H9 (cell line): Measurements from ENCODE around the gene TRAF3IP1. TPM values are rescaled to one million over a fixed set of nuclear protein-coding genes. Genes with fewer than 3 reads are reported as not detected.

ENCODE experiments used
- DNase-seq: peaks from one replicate; pipeline ENCODE4 v3.0.0-alpha.2; 2017
- H2AFZ ChIP-seq: one replicate; pipeline ENCODE4 v1.6.1; 2013; ENCODE audit warnings: mild to moderate bottlenecking, low read length, control low read depth, moderate library complexity
- H2AK5ac ChIP-seq: 2 replicates; pipeline ENCODE4 v1.6.1; 2013; ENCODE audit warnings: low read length, control low read depth, mixed read lengths; ENCODE audit not compliant: insufficient read length
- H2BK120ac ChIP-seq: one replicate; pipeline ENCODE4 v1.6.1; 2013; ENCODE audit warnings: low read depth, mild to moderate bottlenecking, low read length, control low read depth, inconsistent platforms; ENCODE audit not compliant: poor library complexity, severe bottlenecking
- H2BK12ac ChIP-seq: 2 replicates; pipeline ENCODE4 v1.6.1; 2013; ENCODE audit warnings: low read length, control low read depth, mixed read lengths, low read depth; ENCODE audit not compliant: insufficient read length
- H2BK15ac ChIP-seq: 2 replicates; pipeline ENCODE4 v1.6.1; 2013; ENCODE audit warnings: low read depth, low read length, control low read depth
- H2BK20ac ChIP-seq: one replicate; pipeline ENCODE4 v1.6.1; 2013; ENCODE audit warnings: low read depth, mild to moderate bottlenecking, low read length, control low read depth, inconsistent platforms; ENCODE audit not compliant: poor library complexity, severe bottlenecking
- H2BK5ac ChIP-seq: 2 replicates; pipeline ENCODE4 v1.6.1; 2013; ENCODE audit warnings: low read length, control low read depth, mixed read lengths; ENCODE audit not compliant: insufficient read length
- H3K14ac ChIP-seq: 2 replicates; pipeline ENCODE4 v1.6.1; 2013; ENCODE audit warnings: low read length, control low read depth; ENCODE audit not compliant: insufficient read depth
- H3K18ac ChIP-seq: 2 replicates; pipeline ENCODE4 v1.6.1; 2013; ENCODE audit warnings: low read depth, mild to moderate bottlenecking, mixed read lengths, low read length, control low read depth; ENCODE audit not compliant: insufficient read length
- H3K23ac ChIP-seq: 2 replicates; pipeline ENCODE4 v1.6.1; 2013; ENCODE audit warnings: low read length, control low read depth, mixed read lengths, low read depth; ENCODE audit not compliant: insufficient read length
- H3K23me2 ChIP-seq: 2 replicates; pipeline ENCODE4 v1.6.1; 2013; ENCODE audit warnings: low read depth, mild to moderate bottlenecking, mixed read lengths, low read length, control low read depth; ENCODE audit not compliant: insufficient read length, poor library complexity, severe bottlenecking
- H3K27ac ChIP-seq: 2 replicates; pipeline ENCODE4 v1.5.1; 2013; ENCODE audit warnings: low read length, control low read depth, mixed read lengths, low read depth; ENCODE audit not compliant: insufficient read length
- H3K27me3 ChIP-seq: 2 replicates; pipeline ENCODE4 v1.6.1; 2013; ENCODE audit warnings: low read length, control low read depth, inconsistent platforms; ENCODE audit not compliant: insufficient read depth
- H3K4ac ChIP-seq: 2 replicates; pipeline ENCODE4 v1.6.1; 2013; ENCODE audit warnings: low read depth, mild to moderate bottlenecking, control low read depth, inconsistent platforms, low read length, moderate library complexity
- H3K4me1 ChIP-seq: 2 replicates; pipeline ENCODE4 v1.6.1; 2013; ENCODE audit warnings: low read length, control low read depth, inconsistent platforms; ENCODE audit not compliant: insufficient read depth
- H3K4me2 ChIP-seq: 2 replicates; pipeline ENCODE4 v1.6.1; 2013; ENCODE audit warnings: low read length, control low read depth, mixed read lengths; ENCODE audit not compliant: insufficient read length, insufficient read depth
- H3K56ac ChIP-seq: 2 replicates; pipeline ENCODE4 v1.6.1; 2013; ENCODE audit warnings: low read depth, mild to moderate bottlenecking, mixed read lengths, low read length, control low read depth; ENCODE audit not compliant: insufficient read length
- H3K79me1 ChIP-seq: 2 replicates; pipeline ENCODE4 v1.6.1; 2013; ENCODE audit warnings: low read depth, mild to moderate bottlenecking, moderate library complexity, low read length, control low read depth, inconsistent platforms; ENCODE audit not compliant: insufficient read depth, poor library complexity, severe bottlenecking
- H3K79me2 ChIP-seq: 2 replicates; pipeline ENCODE4 v1.6.1; 2013; ENCODE audit warnings: low read length, control low read depth, inconsistent platforms; ENCODE audit not compliant: insufficient read depth
- H3K9ac ChIP-seq: 2 replicates; pipeline ENCODE4 v1.6.1; 2013; ENCODE audit warnings: low read length, control low read depth, mixed read lengths; ENCODE audit not compliant: insufficient read length; ENCODE audit errors: extremely low read depth
- H3K9me3 ChIP-seq: one replicate; pipeline ENCODE4 v1.6.1; 2013; ENCODE audit warnings: low read depth, low read length, inconsistent platforms; ENCODE audit not compliant: control insufficient read depth
- H3T11ph ChIP-seq: one replicate; pipeline ENCODE4 v1.6.1; 2013; ENCODE audit warnings: mild to moderate bottlenecking, low read length, control low read depth, inconsistent platforms
- H4K20me1 ChIP-seq: one replicate; pipeline ENCODE4 v1.6.1; 2013; ENCODE audit not compliant: control insufficient read depth, insufficient read length, insufficient read depth
- H4K5ac ChIP-seq: 2 replicates; pipeline ENCODE4 v1.6.1; 2013; ENCODE audit warnings: low read depth, mild to moderate bottlenecking, mixed read lengths, low read length, control low read depth; ENCODE audit not compliant: insufficient read length
- H4K8ac ChIP-seq: replicated peaks from 2 replicates; pipeline ENCODE4 v1.6.1; 2013; ENCODE audit warnings: low read length, control low read depth, mixed read lengths, low read depth; ENCODE audit not compliant: insufficient read length
- H4K91ac ChIP-seq: 2 replicates; pipeline ENCODE4 v1.6.1; 2013; ENCODE audit warnings: low read depth, mild to moderate bottlenecking, moderate library complexity, mixed read lengths, low read length, control low read depth; ENCODE audit not compliant: insufficient read length
- H3K27ac Mint-ChIP-seq, 3 experiments: 2 replicates in 2 of 3; 3 replicates in 1 of 3; pipeline ENCODE4 v1.8.0; 2020 to 2021; ENCODE audit warnings: mixed read lengths in 3 of 3, mild to moderate bottlenecking in 1 of 3, moderate library complexity in 1 of 3
- H3K27me3 Mint-ChIP-seq: 2 replicates; pipeline ENCODE4 v1.8.0; 2021; ENCODE audit warnings: low read depth, mild to moderate bottlenecking, moderate library complexity, mixed read lengths
- H3K36me3 Mint-ChIP-seq, 3 experiments: 2 replicates in 2 of 3; 3 replicates in 1 of 3; pipeline ENCODE4 v1.8.0; 2020 to 2021; ENCODE audit warnings: low read depth in 3 of 3, mixed read lengths in 3 of 3; ENCODE audit not compliant: insufficient read depth in 1 of 3
- H3K4me1 Mint-ChIP-seq, 2 experiments: 2 replicates each; pipeline ENCODE4 v1.8.0; 2020; ENCODE audit warnings: mixed read lengths in 2 of 2
- H3K4me3 Mint-ChIP-seq, 2 experiments: 2 replicates in 1 of 2; 3 replicates in 1 of 2; pipeline ENCODE4 v1.8.0; 2020 to 2021; ENCODE audit warnings: mild to moderate bottlenecking in 2 of 2, mixed read lengths in 2 of 2, moderate library complexity in 1 of 2
- H3K9me3 Mint-ChIP-seq, 2 experiments: 2 replicates in 1 of 2; 3 replicates in 1 of 2; pipeline ENCODE4 v1.8.0; 2020; ENCODE audit warnings: mild to moderate bottlenecking in 2 of 2, mixed read lengths in 2 of 2, moderate library complexity in 1 of 2
- CTCF ChIP-seq: fragments of 200-600 bp; sonication (generic); conservative IDR thresholded peaks from 3 replicates; pipeline ENCODE4 v1.8.0; 2021; ENCODE audit warnings: antibody characterized with exemption, mild to moderate bottlenecking
- WGBS: extraction: QIAGEN DNeasy Blood & Tissue Kit; methylation state at CpG from one replicate; pipeline ENCODE4 v1.1.7; 2013; ENCODE audit warnings: missing lambda C conversion rate, low lambda C conversion rate, mixed read lengths; ENCODE audit not compliant: insufficient read length; ENCODE audit errors: extremely low coverage; 5-methylcytosine and 5-hydroxymethylcytosine counted together
- total RNA-seq: library from RNA; stranded (reverse); gene quantifications from 2 replicates; pipeline ENCODE4 v1.2.1, GENCODE V29; 2021

TRAF3IP1 gene
- total RNA-seq, 1 experiment from 2014 or later: 16.4 TPM

DNA sequence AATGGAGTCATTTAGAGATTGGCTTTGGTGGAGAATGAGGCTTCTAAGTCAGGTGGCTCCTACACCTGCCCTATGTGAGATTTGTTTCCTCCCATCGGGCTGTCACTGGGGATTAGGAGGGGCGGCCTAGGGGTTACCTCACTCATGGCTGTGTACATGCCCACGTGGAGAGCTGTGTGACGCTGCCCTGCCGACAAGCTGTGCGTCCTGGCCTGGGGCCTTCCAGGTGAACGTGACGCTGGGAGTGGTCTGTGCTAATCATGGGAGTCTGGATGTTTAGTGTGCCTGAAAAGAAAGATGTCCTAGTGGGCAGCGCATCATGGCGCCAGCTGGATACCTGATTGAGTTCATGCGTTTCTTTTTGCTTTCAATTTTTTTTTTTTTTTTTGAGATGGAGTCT lies 120.4 kb downstream of the TRAF3IP1 start:
- H2AK5ac ChIP-seq: no peak overlapping the region
- no peak overlapping the region for H4K91ac ChIP-seq
- H3K27me3 Mint-ChIP-seq: no peaks in the 10 kb centered on the region
- H2BK12ac ChIP-seq: no peak overlapping the region
- TF ChIP-seq CTCF: no peak
- H3K4ac ChIP-seq: no peak overlapping the region
- no peak overlapping the region for H4K8ac ChIP-seq
- H2BK20ac ChIP-seq: no peak overlapping the region
- no peaks in the 10 kb centered on the region for H3K9me3 Mint-ChIP-seq
- no peak overlapping the region for H3T11ph ChIP-seq
- no CpG with 5 or more reads among the region's 11 CpGs for WGBS
- H3K18ac ChIP-seq: no peak overlapping the region
- no peak overlapping the region for H2BK120ac ChIP-seq
- no peak overlapping the region for H3K14ac ChIP-seq
- no peaks in the 10 kb centered on the region for H3K23me2 ChIP-seq
- H3K4me1 ChIP-seq: no peaks in the 10 kb centered on the region
- H3K27ac Mint-ChIP-seq: peak overlapping the region in 1 of 3 experiments; percentile 93; a peak in 3 of 7 replicates
- no peak for DNase-seq
- H3K79me1 ChIP-seq: no peaks in the 10 kb centered on the region
- no peak overlapping the region for H2BK5ac ChIP-seq
- no peak overlapping the region for H3K56ac ChIP-seq
- H4K20me1 ChIP-seq: no peaks in the 10 kb centered on the region
- H3K27me3 ChIP-seq: no peaks in the 10 kb centered on the region
- no peak overlapping the region for H3K23ac ChIP-seq
- no peak overlapping the region for H2AFZ ChIP-seq
- H3K79me2 ChIP-seq: peaks cover 10% of the 10 kb centered on the region; the same call in 1 of the 2 replicates
- no peak overlapping the region for H3K27ac ChIP-seq
- no peak overlapping the region for H4K5ac ChIP-seq
- no peaks in the 10 kb centered on the region for H3K9me3 ChIP-seq
- peaks cover 5 to 6% of the 10 kb centered on the region in 2 experiments for H3K4me1 Mint-ChIP-seq
- no peak overlapping the region for H2BK15ac ChIP-seq
- H3K36me3 Mint-ChIP-seq: peaks cover 15 to 63% (median 50%) of the 10 kb centered on the region in 3 experiments; a peak in 6 of 7 replicates
- H3K9ac ChIP-seq: no peak overlapping the region
- H3K4me2 ChIP-seq: no peak overlapping the region
- H3K4me3 Mint-ChIP-seq: no peak overlapping the region
